Measurements from ENCODE around the gene ENTPD2. TPM values are rescaled to one million over a fixed set of nuclear protein-coding genes. Genes with fewer than 3 reads are reported as not detected.

The ENTPD2 gene
- total and polyA plus RNA-seq, 2 donors (not counting 3 experiments of a cell fraction or from before 2014, with no cell fraction given), result not detected

DNA sequence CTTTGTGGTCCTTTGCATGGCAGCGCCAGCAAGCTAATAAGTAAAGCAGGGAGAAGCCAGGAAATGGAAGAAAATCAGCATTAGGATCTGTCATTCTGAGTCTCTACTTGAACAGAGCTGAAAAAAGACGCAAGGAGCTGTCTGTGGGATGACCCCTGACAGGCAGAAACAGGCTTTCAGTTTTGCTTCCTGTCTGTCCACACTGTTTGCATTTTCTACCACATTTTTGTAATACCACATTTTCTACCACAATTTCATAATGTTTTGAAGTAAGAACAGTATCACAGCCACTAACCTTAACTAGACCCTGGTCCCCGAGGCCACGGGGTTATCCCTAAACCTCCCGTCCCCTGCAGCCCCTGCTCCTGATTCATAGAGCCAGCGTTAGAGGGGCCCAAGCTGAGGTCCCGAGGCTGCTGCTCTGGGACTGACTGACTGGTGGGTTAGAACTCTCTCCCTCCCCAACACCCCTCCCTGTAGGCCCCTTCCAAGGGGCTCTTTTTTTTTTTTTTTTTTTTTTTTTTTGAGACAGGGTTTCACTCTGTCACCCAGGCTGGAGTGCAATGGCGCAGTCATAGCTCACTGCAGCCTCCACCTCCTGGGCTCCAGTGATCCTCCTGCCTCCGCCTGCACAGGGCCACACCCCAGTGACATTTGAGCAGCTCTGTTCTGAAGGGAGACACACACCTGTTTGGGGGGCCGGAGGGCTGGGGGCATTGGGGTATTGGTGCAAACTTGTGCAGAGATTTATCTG is 53.5 kb downstream of the ENTPD2 start:
- ChIA-PET POLR2A (no interaction called here), CTCF (interaction anchor here (0.9 to 1.3 kb wide), 2 partner anchors 29 to 36 kb away, joined by 4 read pairs; no protein-coding TSS in a partner anchor)
- Histone ChIP-seq H3K9me1 (replicated peaks; ENCODE audit: control insufficient read depth, extremely low read depth, insufficient read depth, low read length) (no peaks in the 10 kb centered on the region), H3K4me1 (ENCODE audit: control insufficient read depth, extremely low read depth, insufficient read depth, low read length) (peaks cover 24% of the 10 kb centered on the region), H4K20me1 (replicated peaks; ENCODE audit: control insufficient read depth, extremely low read depth, insufficient read depth, low read length) (no peaks in the 10 kb centered on the region), H3K27ac (ENCODE audit: insufficient read depth, low read depth, low read length) (no peak overlapping the region), H3K4me3 (replicated peaks in 1 of 3; ENCODE audit: insufficient read depth in 1 of 3, low read depth in 1 of 3, low read length in 3 of 3) (no peak overlapping the region), H3K9me3 (replicated peaks; ENCODE audit: control insufficient read depth, insufficient read depth, low read length) (no peaks in the 10 kb centered on the region), H3K4me2 (ENCODE audit: insufficient read depth, low read length) (no peak overlapping the region), H3K9ac (replicated peaks; ENCODE audit: extremely low read depth, insufficient read depth, low read length) (no peak overlapping the region), H3K79me2 (ENCODE audit: control insufficient read depth, insufficient read depth, low read length) (no peaks in the 10 kb centered on the region), H3K36me3 (ENCODE audit: control insufficient read depth in 2 of 2, extremely low read depth in 1 of 2, insufficient read depth in 2 of 2, low read length in 2 of 2) (no peaks in the 10 kb centered on the region), H2AFZ (ENCODE audit: low read depth, low read length) (no peak overlapping the region), H3K27me3 (ENCODE audit: control insufficient read depth in 2 of 2, insufficient read depth in 2 of 2, low read length in 2 of 2) (no peaks in the 10 kb centered on the region)
- dilution Hi-C loops (cut with MboI; ENCODE audit: extremely low pct_ligation_motif_present, low sequenced_read_pairs) (no loop called here), intact Hi-C loops (cut with micrococcal nuclease) (no loop called here)
- no TSS peak for BruUV-seq (replicated peaks)
- FAIRE-seq (peak; percentile 66), DNase-seq (ENCODE audit: low read depth, low spot score) (no peak)
- TF ChIP-seq, protein P1, sequence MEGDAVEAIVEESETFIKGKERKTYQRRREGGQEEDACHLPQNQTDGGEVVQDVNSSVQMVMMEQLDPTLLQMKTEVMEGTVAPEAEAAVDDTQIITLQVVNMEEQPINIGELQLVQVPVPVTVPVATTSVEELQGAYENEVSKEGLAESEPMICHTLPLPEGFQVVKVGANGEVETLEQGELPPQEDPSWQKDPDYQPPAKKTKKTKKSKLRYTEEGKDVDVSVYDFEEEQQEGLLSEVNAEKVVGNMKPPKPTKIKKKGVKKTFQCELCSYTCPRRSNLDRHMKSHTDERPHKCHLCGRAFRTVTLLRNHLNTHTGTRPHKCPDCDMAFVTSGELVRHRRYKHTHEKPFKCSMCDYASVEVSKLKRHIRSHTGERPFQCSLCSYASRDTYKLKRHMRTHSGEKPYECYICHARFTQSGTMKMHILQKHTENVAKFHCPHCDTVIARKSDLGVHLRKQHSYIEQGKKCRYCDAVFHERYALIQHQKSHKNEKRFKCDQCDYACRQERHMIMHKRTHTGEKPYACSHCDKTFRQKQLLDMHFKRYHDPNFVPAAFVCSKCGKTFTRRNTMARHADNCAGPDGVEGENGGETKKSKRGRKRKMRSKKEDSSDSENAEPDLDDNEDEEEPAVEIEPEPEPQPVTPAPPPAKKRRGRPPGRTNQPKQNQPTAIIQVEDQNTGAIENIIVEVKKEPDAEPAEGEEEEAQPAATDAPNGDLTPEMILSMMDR (IDR thresholded peaks at IDR 0.05; ENCODE audit: extremely low read depth in 1 of 2, insufficient read depth in 1 of 2, low read depth in 1 of 2, low read length in 2 of 2), result no peak
- TF ChIP-seq, protein P2, sequence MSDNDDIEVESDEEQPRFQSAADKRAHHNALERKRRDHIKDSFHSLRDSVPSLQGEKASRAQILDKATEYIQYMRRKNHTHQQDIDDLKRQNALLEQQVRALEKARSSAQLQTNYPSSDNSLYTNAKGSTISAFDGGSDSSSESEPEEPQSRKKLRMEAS (IDR thresholded peaks at IDR 0.05; ENCODE audit: insufficient read depth, insufficient read length), result no peak
- TF ChIP-seq MYC (IDR thresholded peaks at IDR 0.05; ENCODE audit: low read depth, low read length) (no peak), POLR2AphosphoS5 (IDR thresholded peaks at IDR 0.05; ENCODE audit: insufficient read depth, low read depth, low read length) (no peak), JUN (IDR thresholded peaks at IDR 0.05; ENCODE audit: borderline replicate concordance, insufficient read depth, insufficient read length, low read depth) (no peak), GATA2 (IDR thresholded peaks at IDR 0.05; ENCODE audit: insufficient read depth, insufficient read length, low read depth, low read length) (no peak), EZH2 (IDR thresholded peaks at IDR 0.05; ENCODE audit: borderline replicate concordance, low read depth, low read length, severe bottlenecking) (no peak), FOS (IDR thresholded peaks at IDR 0.05; ENCODE audit: borderline replicate concordance, insufficient read depth, low read length) (no peak), POLR2A (IDR thresholded peaks at IDR 0.05; ENCODE audit: low read depth, low read length) (no peak)

Small RNA genes lying within 50 kb of the gene (small RNA-seq; reads per million reads assigned to genes)
- not detected for gene RF00153 (ENCODE audit: insufficient read depth, insufficient read length, low read depth, low replicate concordance)

Other genes starting within 250 kb of the ENTPD2 start
Only the 30 nearest of the 37 such genes appear.
- gene EDF1, start 187.8 kb downstream of the ENTPD2 start, total RNA-seq, result 356 and 388 TPM in 2 replicates
- 411 and 478 TPM in 2 replicates for gene EDF1, start 187.8 kb downstream of the ENTPD2 start, polyA plus RNA-seq
- 21.5 and 23.1 TPM in 2 replicates for gene TRAF2, start 167.5 kb downstream of the ENTPD2 start, total RNA-seq
- 10.3 and 10.9 TPM in 2 replicates for gene TRAF2, start 167.5 kb downstream of the ENTPD2 start, polyA plus RNA-seq
- gene FBXW5, start 109.3 kb downstream of the ENTPD2 start, total RNA-seq, result 95.6 and 97.3 TPM in 2 replicates
- 151 and 209 TPM in 2 replicates for gene FBXW5, start 109.3 kb downstream of the ENTPD2 start, polyA plus RNA-seq
- gene C8G, start 108.8 kb downstream of the ENTPD2 start, total RNA-seq, result 1.4 and 1.9 TPM in 2 replicates
- gene C8G, start 108.8 kb downstream of the ENTPD2 start, polyA plus RNA-seq, result 0.47 and 0.70 TPM in 2 replicates
- gene LCN12, start 101.8 kb downstream of the ENTPD2 start, total RNA-seq, result 0.35 TPM in 1 of 2 replicates, not detected in the other
- 0.52 and 0.62 TPM in 2 replicates for gene LCN12, start 101.8 kb downstream of the ENTPD2 start, polyA plus RNA-seq
- gene PTGDS, start 76.6 kb downstream of the ENTPD2 start, total RNA-seq, result not detected in 2 replicates
- not detected in 2 replicates for gene PTGDS, start 76.6 kb downstream of the ENTPD2 start, polyA plus RNA-seq
- gene LCNL1, start 71.1 kb downstream of the ENTPD2 start, total RNA-seq, result not detected in 2 replicates
- gene LCNL1, start 71.1 kb downstream of the ENTPD2 start, polyA plus RNA-seq, result not detected in 2 replicates
- 35.0 and 38.7 TPM in 2 replicates for gene PAXX, start 61.6 kb downstream of the ENTPD2 start, total RNA-seq
- 34.0 and 49.9 TPM in 2 replicates for gene PAXX, start 61.6 kb downstream of the ENTPD2 start, polyA plus RNA-seq
- gene CLIC3, start 57.5 kb downstream of the ENTPD2 start, total RNA-seq, result not detected in 2 replicates
- 2.3 and 4.1 TPM in 2 replicates for gene CLIC3, start 57.5 kb downstream of the ENTPD2 start, polyA plus RNA-seq
- 20.0 and 23.4 TPM in 2 replicates for gene ABCA2, start 25.8 kb downstream of the ENTPD2 start, total RNA-seq
- gene ABCA2, start 25.8 kb downstream of the ENTPD2 start, polyA plus RNA-seq, result 29.1 and 41.2 TPM in 2 replicates
- gene FUT7, start 22.0 kb downstream of the ENTPD2 start, total RNA-seq, result not detected in 2 replicates
- gene FUT7, start 22.0 kb downstream of the ENTPD2 start, polyA plus RNA-seq, result not detected in 2 replicates
- 157 and 181 TPM in 2 replicates for gene NPDC1, start 7.9 kb downstream of the ENTPD2 start, total RNA-seq
- 115 and 144 TPM in 2 replicates for gene NPDC1, start 7.9 kb downstream of the ENTPD2 start, polyA plus RNA-seq
- 24.3 and 27.8 TPM in 2 replicates for gene SAPCD2, start 16.5 kb upstream of the ENTPD2 start, total RNA-seq
- gene SAPCD2, start 16.5 kb upstream of the ENTPD2 start, polyA plus RNA-seq, result 11.5 and 13.2 TPM in 2 replicates
- 38.1 and 41.7 TPM in 2 replicates for gene UAP1L1, start 23.5 kb upstream of the ENTPD2 start, total RNA-seq
- 26.0 and 31.0 TPM in 2 replicates for gene UAP1L1, start 23.5 kb upstream of the ENTPD2 start, polyA plus RNA-seq
- 67.7 and 75.3 TPM in 2 replicates for gene MAN1B1, start 32.9 kb upstream of the ENTPD2 start, total RNA-seq
- gene MAN1B1, start 32.9 kb upstream of the ENTPD2 start, polyA plus RNA-seq, result 81.0 and 83.3 TPM in 2 replicates
- gene DPP7, start 60.7 kb upstream of the ENTPD2 start, total RNA-seq, result 118 and 149 TPM in 2 replicates
- 200 and 247 TPM in 2 replicates for gene DPP7, start 60.7 kb upstream of the ENTPD2 start, polyA plus RNA-seq
- not detected in 2 replicates for gene GRIN1, start 85.1 kb upstream of the ENTPD2 start, total RNA-seq
- not detected in 2 replicates for gene GRIN1, start 85.1 kb upstream of the ENTPD2 start, polyA plus RNA-seq
- gene LRRC26, start 116.0 kb upstream of the ENTPD2 start, total RNA-seq, result not detected in 2 replicates
- gene LRRC26, start 116.0 kb upstream of the ENTPD2 start, polyA plus RNA-seq, result 0.08 TPM in 1 of 2 replicates, not detected in the other
- not detected in 2 replicates for gene TMEM210, start 118.0 kb upstream of the ENTPD2 start, total RNA-seq
- not detected in 2 replicates for gene TMEM210, start 118.0 kb upstream of the ENTPD2 start, polyA plus RNA-seq
- gene ANAPC2, start 134.5 kb upstream of the ENTPD2 start, total RNA-seq, result 69.2 and 70.0 TPM in 2 replicates
- gene ANAPC2, start 134.5 kb upstream of the ENTPD2 start, polyA plus RNA-seq, result 44.8 and 57.5 TPM in 2 replicates
- gene SSNA1, start 134.6 kb upstream of the ENTPD2 start, total RNA-seq, result 89.0 and 90.5 TPM in 2 replicates
- gene SSNA1, start 134.6 kb upstream of the ENTPD2 start, polyA plus RNA-seq, result 146 and 162 TPM in 2 replicates
- 12.1 and 12.4 TPM in 2 replicates for gene TPRN, start 146.7 kb upstream of the ENTPD2 start, total RNA-seq
- 4.3 and 5.7 TPM in 2 replicates for gene TPRN, start 146.7 kb upstream of the ENTPD2 start, polyA plus RNA-seq
- 25.6 and 29.6 TPM in 2 replicates for gene TMEM203, start 151.6 kb upstream of the ENTPD2 start, total RNA-seq
- 39.8 and 40.4 TPM in 2 replicates for gene TMEM203, start 151.6 kb upstream of the ENTPD2 start, polyA plus RNA-seq
- gene NDOR1, start 151.6 kb upstream of the ENTPD2 start, total RNA-seq, result 23.4 and 26.7 TPM in 2 replicates
- gene NDOR1, start 151.6 kb upstream of the ENTPD2 start, polyA plus RNA-seq, result 13.5 and 18.0 TPM in 2 replicates
- gene RNF208, start 168.2 kb upstream of the ENTPD2 start, total RNA-seq, result 3.8 and 4.8 TPM in 2 replicates
- 1.3 and 1.7 TPM in 2 replicates for gene RNF208, start 168.2 kb upstream of the ENTPD2 start, polyA plus RNA-seq
- gene CYSRT1, start 171.1 kb upstream of the ENTPD2 start, total RNA-seq, result 0.44 and 0.92 TPM in 2 replicates
- gene CYSRT1, start 171.1 kb upstream of the ENTPD2 start, polyA plus RNA-seq, result 1.1 and 1.6 TPM in 2 replicates
- not detected in 2 replicates for gene RNF224, start 173.4 kb upstream of the ENTPD2 start, total RNA-seq
- not detected in 2 replicates for gene RNF224, start 173.4 kb upstream of the ENTPD2 start, polyA plus RNA-seq
- gene SLC34A3, start 176.8 kb upstream of the ENTPD2 start, total RNA-seq, result not detected in 2 replicates
- gene SLC34A3, start 176.8 kb upstream of the ENTPD2 start, polyA plus RNA-seq, result not detected in 2 replicates
- 546 and 558 TPM in 2 replicates for gene TUBB4B, start 187.2 kb upstream of the ENTPD2 start, total RNA-seq
- gene TUBB4B, start 187.2 kb upstream of the ENTPD2 start, polyA plus RNA-seq, result 418 and 439 TPM in 2 replicates
- not detected in 2 replicates for gene STPG3, start 197.2 kb upstream of the ENTPD2 start, total RNA-seq
- not detected in 2 replicates for gene STPG3, start 197.2 kb upstream of the ENTPD2 start, polyA plus RNA-seq